ENCODE data around the gene C22orf39.
"Not testable (repeated sequence)": the region's sequence is repeated elsewhere in the genome, so short reads cannot be mapped to it uniquely, and the experiment has no call there.

C22orf39 gene

DNA sequence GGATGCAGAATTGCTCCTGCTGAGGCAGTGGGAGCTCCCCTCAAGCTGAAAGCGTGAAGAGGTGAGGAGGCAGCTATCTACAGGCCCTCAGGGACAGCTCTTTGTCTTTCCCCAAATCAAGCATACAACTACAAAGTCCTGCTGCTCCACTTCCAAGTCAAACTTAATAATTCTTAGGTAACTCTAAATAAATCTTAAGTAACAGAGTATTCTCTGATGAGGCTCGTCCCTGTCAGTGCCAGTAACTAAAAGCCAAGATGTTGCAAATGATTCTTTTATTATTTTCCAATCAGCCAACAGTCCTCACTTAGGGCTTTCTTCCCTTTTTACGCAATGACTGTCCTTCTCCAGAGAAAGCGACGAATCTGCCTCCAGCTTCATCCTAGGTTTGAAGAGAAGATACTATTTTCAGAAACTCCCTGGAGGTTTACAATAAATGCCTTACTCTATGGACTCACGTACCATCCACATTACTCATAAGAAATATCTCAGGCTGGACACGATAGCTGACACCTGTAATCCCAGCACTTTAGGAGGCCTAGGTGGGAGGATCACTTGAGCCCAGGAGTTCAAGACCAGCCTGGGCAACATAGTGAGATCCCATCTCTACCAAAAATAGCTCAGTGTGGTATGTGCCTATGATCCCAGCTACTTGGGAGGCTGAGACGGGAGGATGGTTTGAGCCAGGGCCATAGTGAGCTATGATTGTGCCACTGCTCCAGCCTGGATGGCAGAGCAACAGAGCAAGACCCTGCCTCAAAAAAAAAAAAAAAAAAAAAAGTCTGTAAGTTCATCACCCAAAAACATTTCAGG is 3.1 kb upstream of the C22orf39 start:
- DNase-seq: no peak

DNA sequence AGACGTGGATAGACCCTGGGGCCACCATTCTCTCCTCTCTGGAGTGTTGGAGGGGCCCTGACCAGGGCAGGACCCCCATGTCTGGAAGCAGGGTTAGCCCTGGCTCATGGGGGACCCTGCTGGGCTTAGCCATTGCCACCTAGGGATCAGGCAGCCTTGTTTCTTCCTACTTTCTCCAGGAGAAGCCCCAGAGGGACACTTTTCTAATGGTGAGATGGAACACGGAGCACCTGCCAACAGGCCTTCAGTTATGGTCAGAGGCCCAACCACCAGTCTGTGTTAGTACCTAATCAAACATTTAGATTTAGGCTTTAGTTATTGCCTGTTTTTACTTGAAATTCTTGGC is 1.9 kb upstream of the C22orf39 start:
- no peak for DNase-seq

DNA sequence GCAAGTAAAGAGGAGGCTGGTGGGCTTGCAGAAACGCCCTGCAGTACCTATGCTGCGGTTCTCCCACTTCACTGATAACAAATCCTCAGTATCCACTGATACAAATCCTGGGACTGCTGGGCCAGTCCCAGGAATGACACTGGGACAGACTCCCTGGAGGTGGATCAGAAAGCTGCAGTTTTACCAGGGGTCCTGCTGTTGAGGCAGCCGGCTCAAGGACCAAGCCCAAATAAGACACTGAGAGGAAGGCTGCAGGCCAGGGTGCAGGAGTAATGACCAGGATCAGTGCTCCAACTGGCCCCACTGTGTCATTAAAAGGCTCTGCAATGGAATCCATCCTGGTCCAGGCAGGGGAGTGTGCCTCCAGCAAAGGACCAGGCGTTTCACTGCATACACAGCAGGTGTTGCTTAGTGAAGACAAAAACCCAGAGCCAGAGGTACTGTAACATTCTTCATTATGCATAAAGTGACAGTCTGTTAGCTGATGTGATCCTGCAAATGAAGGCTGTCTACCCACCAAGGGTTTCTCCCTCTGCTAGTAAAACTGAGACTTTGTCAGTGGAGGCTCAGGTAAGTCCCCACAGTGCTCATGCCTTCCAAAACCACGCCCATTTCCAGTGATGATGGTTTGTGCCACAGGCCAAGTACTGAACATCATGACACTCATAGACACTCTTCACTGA is 1.4 kb upstream of the C22orf39 start:
- no peak for DNase-seq

DNA sequence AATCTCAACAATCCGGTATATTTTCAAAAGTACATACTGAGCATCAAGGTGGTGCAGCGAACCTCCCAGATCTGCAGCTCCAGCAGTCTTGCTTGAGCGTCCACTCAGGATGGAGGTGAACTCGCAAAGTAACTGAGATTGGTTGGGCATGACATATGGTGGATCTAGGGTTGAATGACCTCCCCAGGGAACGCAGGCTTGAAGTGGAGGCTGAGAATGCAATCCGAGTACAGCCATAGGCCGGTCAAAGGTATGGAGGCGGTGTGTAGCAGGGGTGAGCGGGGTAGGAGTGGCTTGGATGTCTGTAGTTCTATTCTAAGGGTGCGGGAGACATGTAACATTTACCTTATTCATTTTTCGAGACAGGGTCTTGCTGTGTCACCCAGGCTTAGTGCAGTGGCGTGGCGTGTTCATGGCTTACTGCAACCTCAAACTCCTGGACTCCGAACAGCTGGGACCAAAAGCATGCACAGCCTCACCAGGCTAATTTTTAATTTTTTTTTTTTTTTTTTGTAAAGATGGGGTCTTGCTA is 631 bp upstream of the C22orf39 start:
- no peak for DNase-seq

DNA sequence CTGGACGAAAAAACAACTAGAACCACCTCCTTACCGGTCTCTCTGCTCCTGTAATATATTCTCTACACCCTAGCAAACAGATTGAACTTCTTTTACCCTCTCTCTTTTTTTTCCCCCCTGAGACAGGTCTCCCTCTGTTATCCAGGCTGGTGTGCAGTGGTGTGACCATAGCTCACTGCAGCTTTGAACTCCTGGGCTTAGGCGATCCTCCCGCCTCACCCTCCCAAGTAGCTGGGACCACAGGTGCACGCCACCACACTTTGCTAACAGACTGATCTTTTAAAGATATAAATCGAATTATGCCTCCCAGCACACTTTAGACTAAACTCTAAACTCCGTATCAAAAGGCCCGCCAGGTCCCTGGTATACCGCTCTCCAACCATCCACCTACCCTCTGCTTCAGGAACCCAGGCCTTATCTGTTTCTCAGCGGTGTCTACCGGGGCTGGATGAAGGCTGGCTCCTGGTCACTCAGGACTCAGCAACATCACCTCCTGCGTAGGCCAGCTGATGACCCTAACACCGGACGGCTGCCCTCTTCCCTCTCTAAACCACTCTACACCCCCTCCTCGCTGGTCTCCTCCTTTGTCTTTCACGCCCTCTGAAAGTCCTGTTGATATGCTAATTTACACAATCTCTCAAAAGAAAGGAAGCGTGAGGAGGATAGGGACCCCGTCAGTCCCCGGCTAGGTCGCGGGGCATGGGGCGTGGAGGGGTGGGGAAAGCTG is 745 bp downstream of the C22orf39 start:
- no peak for DNase-seq

DNA sequence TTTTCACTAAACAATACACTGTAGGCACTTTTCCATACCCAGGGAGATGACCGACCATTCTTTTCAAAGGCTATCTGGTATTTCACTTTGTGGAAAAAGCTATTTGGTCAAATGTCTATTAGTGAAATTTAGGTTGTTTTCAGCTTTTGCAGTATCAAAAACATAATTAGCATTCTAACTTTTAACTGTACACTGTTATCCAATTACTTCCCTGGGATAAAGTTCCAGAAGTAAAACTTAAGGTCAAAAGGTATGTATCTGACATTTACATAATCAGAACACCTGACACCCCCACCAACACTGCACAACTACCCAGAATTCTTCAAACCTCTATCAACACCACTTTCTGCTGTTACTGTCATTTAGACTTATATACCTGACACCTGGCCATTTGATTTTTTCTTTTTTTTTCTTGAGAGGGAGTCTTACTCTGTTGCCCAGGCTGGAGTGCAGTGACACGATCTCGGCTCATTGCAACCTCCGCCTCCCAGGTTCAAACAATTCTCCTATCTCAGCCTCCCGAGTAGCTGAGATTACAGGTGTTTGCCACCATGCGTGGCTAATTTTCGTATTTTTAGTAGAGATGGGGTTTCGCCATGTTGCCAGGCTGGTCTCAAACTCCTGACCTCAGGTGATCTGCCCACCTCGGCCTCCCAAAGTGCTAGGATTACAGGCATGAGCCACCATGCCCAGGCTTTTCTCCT is 2.1 kb downstream of the C22orf39 start:
- DNase-seq: not testable (repeated sequence)

DNA sequence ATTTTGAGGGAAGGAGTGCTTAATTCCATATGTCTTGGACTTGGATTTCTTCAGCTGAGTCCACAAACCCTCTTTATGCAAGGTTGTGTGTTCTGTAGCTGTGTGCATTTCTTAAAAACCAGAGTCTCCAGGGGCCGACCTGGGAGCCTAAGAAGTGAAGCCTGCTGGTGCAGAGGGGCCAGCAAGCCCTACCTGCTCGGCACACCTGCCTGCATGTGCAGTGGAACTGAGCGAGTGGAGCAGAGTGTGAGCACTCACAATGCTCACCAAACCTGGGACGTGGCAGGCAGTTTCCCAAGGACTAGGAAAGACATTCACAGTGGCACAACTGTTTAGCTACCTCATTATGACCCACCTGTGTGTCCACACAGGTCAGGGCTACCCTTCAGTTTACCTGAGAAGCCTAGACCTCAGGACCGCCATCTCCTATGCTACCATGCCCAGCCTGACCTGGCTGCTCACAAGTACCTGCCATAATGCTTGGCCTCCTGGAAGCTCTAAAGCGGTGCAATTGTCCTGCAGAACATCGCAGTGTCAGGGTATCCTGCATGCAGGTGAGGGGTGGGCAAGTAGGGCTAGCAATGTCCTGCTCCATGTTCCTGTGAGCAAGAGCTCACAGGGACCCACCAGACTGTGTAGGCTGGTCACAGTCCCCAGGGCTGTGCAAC is 3.8 kb downstream of the C22orf39 start:
- DNase-seq: no peak

DNA sequence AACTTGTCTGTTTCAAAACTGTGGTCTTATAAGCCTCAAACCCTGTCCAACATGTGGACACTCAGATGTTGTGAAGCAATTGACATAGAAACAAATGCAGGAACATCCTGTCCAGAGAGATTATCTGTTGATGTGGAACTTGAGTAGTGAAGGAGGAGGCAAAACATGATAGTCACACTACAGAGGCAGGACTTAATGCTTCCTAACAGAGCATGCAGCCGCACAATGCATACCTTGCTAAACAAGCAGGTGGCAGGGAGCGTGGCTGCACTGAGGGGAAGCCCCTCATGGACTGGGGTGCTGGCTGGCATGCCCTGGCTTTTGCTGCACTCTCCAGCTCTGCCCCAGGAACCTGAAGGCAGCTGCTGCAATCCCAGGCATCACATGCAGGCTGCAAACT is 5.3 kb downstream of the C22orf39 start:
- no peak for DNase-seq

DNA sequence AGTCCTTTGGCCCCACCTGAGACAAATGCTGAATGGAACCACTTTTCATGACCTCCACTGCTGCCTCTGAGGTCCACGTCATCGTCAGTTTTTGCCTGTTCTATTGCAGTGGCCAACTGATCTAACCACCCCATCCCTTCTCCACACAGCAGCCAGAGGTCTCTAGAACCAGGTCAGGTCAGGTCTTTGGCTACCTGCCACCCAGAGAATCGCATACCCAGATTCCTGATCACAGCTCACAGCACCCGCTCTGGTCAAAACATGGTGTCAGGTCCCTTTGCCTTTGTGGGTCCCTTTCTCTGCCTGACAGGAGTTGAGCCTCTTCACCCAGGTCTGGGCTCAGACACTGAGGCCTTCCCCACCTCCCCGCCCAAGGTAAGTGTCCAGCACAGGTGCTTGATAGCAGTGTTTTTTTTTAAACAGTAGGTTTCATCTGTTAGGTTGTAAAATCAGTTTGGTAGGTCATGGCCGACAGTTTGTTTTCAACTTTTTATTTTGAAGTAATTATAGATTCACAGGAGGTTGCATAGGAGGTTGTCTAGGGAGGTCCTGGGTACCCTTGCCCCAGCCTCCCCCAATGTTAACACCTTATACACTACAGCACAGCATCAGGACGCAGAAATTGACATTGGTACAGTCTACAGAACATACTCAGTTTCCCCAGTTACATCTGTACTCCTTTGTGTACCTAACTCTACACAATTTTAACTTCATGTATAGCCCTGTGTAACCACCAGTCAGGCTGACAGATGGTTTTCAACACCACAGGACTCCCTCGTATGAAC is 6.9 kb downstream of the C22orf39 start:
- no peak for DNase-seq

DNA sequence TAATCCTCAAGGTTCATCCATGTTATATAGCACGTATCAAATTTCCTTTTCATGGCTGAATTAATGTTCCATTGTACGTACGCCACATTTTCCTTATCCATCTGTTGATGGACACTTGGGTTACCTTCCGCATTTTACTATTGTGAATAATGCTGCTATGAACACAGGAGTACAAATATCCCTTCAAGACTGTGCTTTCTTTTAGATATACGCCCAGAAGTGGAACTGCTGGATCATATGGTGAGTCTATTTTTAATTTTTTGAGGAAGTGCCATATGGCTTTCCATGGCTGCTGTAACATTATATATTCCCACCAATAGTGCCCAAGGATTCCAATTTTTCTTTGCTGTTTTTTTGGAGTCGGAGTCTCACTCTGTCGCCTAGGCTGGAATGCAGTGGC is 9.2 kb downstream of the C22orf39 start:
- no peak for DNase-seq

DNA sequence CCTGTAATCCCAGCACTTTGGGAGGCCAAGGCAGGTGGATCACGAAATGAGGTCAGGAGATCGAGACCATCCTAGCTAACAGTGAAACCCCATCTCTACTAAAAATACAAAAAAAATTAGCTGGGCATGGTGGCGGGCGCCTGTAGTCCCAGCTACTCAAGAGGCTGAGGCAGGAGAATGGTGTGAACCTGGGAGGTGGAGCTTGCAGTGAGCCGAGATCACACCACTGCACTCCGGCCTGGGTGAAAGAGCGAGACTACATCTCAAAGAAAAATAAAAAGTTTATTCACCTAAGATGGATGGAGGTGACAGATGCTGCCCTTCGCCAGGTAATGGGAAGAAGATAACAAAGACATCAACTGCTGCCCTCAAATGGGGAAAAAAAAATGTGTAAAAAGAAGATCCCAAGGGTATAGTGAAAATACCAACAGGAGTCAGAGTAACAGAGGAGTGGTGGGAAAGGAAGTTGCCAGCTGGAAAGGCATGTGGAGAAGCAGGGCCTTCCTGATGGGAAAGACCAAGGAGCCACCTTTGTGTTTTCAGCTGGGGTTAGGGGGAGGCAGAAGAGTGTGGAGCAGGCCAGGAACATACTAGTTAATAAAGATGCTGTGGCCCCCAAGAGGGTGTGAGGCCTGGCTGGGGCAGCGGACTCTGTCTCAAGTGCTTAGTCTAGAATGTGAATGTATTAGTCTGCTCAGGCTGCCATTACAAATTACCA is 10.9 kb downstream of the C22orf39 start:
- not testable (repeated sequence) for DNase-seq

DNA sequence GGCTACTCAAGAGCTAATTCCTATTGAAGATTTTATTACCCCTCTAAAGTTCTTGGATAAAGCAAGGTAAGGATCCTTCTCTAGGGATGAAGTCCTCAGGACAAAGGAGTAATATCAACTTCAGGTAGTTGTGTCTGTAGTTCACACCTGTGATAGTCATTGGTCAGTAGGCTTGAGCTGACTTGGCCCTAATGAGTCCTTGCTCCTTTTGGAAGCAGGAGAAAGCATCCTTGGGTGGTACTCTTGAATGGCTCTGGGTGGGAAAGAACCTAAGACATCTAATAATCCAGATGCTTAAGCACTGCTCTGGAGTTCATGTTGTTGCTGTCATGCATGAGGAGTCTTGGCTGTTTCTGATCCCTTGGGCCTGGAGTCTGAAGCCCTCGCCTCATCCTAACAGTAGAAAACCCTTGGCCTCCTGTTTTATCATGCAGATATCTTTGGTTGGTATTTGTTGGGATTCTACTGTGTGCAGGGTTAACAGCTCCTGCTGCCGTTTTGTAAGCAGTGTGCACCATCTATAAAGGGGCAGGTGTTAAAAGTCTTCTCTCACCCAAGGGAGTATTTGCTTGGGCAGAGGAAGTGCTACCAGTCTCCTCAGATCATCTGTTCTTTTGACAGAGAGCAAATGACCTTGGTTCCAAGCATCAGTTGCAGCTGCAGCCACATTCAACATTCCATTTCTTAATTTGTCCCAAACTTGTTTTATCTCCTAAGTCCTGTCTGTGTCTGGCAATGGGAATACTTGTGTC is 12.5 kb downstream of the C22orf39 start:
- no peak for DNase-seq

DNA sequence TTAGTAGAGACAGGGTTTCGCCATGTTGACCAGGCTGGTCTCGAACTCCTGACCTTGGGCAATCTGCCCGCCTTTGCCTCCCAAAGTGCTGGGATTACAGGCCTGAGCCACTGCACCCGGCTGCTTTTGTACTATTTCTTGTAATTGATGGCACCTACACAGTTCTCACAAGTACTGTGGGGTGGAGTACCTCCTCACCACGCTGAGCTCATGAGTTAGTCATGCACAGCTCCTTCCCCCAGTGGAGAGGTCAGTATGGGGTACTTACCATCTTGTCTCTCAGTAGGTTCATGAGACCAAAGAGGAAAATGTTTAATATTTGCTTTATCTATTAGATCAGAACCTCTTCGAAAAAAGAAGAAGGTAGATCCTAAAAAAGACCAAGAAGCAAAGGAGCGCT is 13.1 kb downstream of the C22orf39 start:
- no peak for DNase-seq

DNA sequence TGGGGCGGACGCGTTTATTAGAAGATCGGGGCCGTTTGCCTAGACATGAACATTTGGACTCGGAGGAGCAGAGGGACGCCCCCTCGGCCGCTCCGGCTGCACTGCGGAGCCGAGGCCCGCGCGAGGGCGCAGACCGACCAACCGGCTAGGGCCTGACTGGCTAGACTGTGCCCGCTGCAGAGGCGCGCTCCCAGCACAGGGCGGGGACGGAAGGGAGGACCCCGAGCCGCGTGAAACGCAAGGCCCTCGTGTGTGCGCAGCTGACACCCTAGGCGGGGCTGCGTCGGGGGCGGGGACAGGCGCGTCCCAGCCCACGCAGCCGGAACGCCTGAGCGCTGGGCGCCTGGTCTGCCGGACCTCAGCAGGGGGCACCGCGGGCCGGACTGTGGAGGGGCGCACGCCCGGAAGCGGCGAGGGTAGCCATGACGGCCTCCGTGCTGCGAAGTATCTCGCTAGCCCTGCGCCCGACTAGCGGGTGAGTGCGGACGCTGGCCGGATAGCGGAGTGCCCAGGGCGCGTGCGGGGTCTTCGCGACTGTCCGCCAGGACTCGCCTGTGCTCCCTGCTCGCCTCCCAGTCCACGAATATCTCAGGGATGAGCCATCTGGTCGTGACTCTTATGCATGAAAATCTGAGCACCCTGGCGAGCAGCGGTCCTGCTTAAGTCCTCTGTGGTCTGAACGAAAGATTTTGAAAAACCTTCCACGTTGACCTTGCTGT is 15.2 kb downstream of the C22orf39 start, which contains the start of gene MRPL40:
Gene MRPL40 (plus strand): TSS at position 413 of the 719 bp plus-strand sequence. CDS start 10 bp downstream, at position 423.
- DNase-seq: peak; percentile 80 to 83

DNA sequence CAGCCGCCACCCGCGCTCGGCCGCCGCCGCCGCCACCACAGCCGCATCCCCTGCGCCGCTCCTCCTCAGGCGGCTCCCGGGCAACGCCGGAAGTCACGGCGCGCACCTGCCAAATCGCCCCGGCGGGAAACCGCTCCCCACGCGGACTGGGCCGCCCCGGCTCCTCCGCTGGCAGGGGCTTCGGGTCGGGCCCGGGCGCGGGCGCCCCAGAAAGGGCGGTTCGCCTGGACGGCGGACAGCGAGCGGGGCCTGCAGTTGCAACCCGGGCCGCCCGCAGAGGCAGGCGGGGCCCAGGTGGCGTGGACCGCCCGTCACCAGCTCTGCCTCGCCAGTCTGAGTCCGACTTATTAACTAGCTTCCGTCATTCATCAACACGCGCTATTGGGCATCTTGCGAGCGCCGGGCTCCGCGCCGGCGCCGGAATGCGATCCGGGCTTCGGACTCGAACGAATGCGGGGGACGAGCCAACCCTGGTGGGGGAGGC is 15.8 kb downstream of the C22orf39 start, which contains the start of gene HIRA:
Gene HIRA (minus strand): TSS at position 85 of the 484 bp plus-strand sequence. CDS start 257 bp downstream, outside the sequence.
- peak; percentile 77 to 79 for DNase-seq

DNA sequence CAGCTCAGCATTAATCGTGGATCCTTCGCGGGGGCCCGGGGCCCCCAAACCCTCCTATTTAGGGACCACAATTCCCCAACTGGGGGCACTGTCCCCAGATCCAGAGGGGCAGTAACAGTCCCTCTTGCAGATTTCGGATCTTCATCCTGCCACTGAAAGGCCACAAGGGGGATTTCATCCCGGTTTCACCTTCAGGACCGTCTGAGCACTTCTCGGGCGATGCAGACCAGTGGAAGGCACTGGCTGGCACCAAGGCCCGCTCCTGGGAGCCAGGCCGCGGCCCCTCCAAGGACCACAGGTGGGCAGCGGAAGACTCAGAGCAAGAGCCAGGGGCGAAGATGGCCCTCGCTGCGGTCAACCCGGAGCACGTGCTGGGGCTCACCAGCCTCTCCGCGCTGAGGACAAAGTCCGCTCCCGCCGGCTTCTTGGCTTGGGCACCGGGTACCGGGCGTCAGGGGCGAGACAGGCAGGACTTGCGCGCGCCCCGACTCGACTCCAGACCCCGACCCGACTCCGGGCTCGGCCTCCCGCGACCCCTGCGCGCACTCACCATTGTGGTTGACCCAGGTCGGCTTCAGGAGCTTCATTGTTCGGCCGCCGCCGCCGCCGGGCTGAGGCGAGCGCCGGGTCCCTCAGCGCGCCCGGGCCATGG is 16.5 kb downstream of the C22orf39 start:
- no peak for DNase-seq

DNA sequence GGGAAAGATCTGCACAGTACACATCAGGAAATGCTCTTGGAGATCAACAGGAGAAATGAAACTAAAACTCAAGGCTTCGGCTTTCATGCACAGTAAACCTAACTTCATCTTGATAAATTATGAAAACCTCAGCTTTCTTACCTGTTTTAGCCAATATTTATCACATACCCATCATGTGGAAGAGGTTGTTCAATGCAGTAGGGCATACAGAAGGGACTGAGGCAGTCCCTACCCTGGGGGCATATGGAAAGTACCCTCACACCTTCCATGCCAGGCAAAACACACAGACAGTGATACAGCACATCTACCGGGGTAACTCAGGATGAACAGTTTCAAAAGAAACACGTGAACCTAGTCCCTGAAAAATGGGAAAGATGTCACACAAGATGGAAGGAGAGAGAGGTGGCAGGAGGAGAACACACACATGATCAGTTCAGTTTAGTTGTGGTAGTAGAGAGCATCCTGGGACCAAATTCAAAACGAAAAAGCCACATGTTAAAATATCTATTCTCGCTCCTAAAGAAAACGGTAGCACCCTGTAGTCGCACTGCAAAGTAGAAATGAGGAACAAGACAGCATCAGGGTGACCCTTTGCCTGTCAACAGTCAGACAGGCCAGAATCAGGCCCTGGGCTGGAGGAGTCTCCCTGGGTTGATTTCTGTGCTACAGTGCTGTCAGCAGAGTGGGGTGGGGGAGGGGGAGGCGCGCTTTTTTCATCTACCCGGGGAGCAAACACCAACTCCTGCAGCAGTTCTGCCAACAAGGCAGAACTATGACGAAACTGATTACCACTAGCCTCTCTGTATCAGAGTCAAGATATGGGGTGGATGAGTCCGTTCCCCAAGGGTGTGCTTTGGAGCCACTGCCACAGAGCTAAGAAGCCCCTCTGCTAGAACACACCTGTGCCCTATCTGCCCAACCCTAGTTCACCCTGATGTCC is 17.3 kb downstream of the C22orf39 start:
- peak in 1 of 2 experiments; percentile 18 for DNase-seq
